K562 (cell line): ENCODE measurements around the gene SEC11A. TPM values are rescaled to one million over a fixed set of nuclear protein-coding genes. Genes with fewer than 3 reads are reported as not detected.

ENCODE experiments used
- ETS2 ChIP-seq: IDR thresholded peaks from 2 replicates; pipeline ENCODE4 v1.6.1; 2016; ENCODE audit warnings: borderline replicate concordance, missing genetic modification characterization, mild to moderate bottlenecking, moderate library complexity, missing compliant biosample characterization; ENCODE audit not compliant: poor library complexity, severe bottlenecking
- ILK ChIP-seq: fragments of 450-650 bp; IDR thresholded peaks from 2 replicates; pipeline ENCODE4 v1.6.1; 2016; ENCODE audit warnings: missing genetic modification characterization, low read depth, mild to moderate bottlenecking, missing compliant biosample characterization, moderate library complexity, borderline replicate concordance
- MED1 ChIP-seq: sonication (generic); formaldehyde crosslinking; IDR thresholded peaks from 2 replicates; pipeline ENCODE4 v1.8.1; 2023; ENCODE audit warnings: missing genetic modification reagents, borderline replicate concordance
- SIX5 ChIP-seq, 2 experiments: IDR thresholded peaks; 2 replicates each; pipeline ENCODE4 v1.6.1; 2011; ENCODE audit warnings: low read length in 2 of 2, borderline replicate concordance in 1 of 2, low read depth in 1 of 2, mild to moderate bottlenecking in 1 of 2, moderate library complexity in 1 of 2; ENCODE audit not compliant: insufficient read depth in 1 of 2
- SRSF1 ChIP-seq: fragments of 200-400 bp; formaldehyde crosslinking; IDR thresholded peaks from 2 replicates; pipeline ENCODE4 v1.6.1; 2017; ENCODE audit warnings: mild to moderate bottlenecking, low read depth, low read length, moderate library complexity
- ZNF324 ChIP-seq: fragments of 250-450 bp; sonication (Bioruptor Pico); IDR thresholded peaks from 2 replicates; pipeline ENCODE4 v1.4.0; 2020; ENCODE audit warnings: mild to moderate bottlenecking
- ZNF551 ChIP-seq: fragments of 250-450 bp; sonication (Bioruptor Pico); IDR thresholded peaks from 2 replicates; pipeline ENCODE4 v1.5.0; 2021; ENCODE audit warnings: mild to moderate bottlenecking, moderate library complexity
- polyA plus RNA-seq, 8 experiments: library from polyadenylated mRNA; depleted of rRNA in 4 of 8; stranded (reverse) in 5 of 8; unstranded in 3 of 8; fragments of >200 nt; fragmentation: Nextera tagmentation in 2 of 8; fragmentation: Illumina TruSeq in 1 of 8; extraction: Ambion mirVana in 2 of 8; extraction: Trizol in 1 of 8; gene quantifications; 2 replicates each; pipeline versions ENCODE4 v1.2.1 to v1.2.3, GENCODE V29; 2011 to 2014; ENCODE audit warnings: inconsistent platforms in 1 of 8, missing spikeins in 1 of 8
- total RNA-seq, 7 experiments: library from RNA; depleted of rRNA in 6 of 7; stranded (reverse); fragments of >200 nt in 6 of 7; fragmentation: Illumina TruSeq in 2 of 7; extraction: Trizol in 2 of 7; gene quantifications; 2 replicates each; pipeline versions ENCODE4 v1.2.1 to v1.2.3, GENCODE V29; 2011 to 2021; ENCODE audit warnings: low replicate concordance in 1 of 7
- TF ChIP-seq, protein P1 (sequence below): sonication (generic); formaldehyde crosslinking; IDR thresholded peaks from 2 replicates; pipeline ENCODE4 v1.8.1; 2022; ENCODE audit warnings: missing genetic modification reagents

The SEC11A gene
- total and polyA plus RNA-seq, 9 of the 15 experiments (the other 6 are each of a cell fraction or from before 2014, with no cell fraction given), result 175 to 310 (median 229) TPM

DNA sequence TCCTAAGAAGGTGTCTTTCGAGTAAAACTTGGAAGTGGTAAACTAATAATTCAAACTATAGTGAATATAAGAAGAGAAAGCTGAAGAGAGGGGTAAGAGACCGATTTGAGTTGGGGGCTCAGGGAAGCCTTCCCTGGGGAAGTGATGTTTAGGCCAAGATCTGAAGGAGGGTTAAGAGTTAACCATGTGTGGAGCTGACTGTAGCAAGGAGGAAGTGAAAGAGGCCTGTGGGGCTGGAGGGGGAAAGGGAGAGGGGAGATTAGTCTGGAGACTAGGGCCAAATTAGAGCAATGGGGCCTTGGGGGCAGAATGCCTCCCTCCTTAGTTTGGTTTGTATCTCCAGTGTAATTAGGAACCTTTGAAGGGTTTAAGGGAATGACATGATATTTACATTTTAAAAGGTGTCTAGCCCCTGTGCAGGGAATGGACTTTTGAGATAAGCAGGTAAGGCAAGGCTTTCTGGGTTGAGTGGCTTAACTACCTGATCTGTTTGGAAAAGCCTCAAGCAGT lies 34.7 kb upstream of the SEC11A start (continued):
- TF ChIP-seq MED1, result no peak
- TF ChIP-seq ZNF551, result no peak
- TF ChIP-seq, protein P1, sequence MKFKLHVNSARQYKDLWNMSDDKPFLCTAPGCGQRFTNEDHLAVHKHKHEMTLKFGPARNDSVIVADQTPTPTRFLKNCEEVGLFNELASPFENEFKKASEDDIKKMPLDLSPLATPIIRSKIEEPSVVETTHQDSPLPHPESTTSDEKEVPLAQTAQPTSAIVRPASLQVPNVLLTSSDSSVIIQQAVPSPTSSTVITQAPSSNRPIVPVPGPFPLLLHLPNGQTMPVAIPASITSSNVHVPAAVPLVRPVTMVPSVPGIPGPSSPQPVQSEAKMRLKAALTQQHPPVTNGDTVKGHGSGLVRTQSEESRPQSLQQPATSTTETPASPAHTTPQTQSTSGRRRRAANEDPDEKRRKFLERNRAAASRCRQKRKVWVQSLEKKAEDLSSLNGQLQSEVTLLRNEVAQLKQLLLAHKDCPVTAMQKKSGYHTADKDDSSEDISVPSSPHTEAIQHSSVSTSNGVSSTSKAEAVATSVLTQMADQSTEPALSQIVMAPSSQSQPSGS (CRISPR knock-in tag), result no peak
- TF ChIP-seq ZNF324 (CRISPR knock-in tag), result no peak
- TF ChIP-seq ILK (tag), result no peak
- no peak for TF ChIP-seq SRSF1
- TF ChIP-seq SIX5 (IDR thresholded peaks at IDR 0.05; ENCODE audit: borderline replicate concordance in 1 of 2, insufficient read depth in 1 of 2, low read depth in 1 of 2, low read length in 2 of 2), result no peak
- TF ChIP-seq ETS2, result no peak
